Mesothelial cell of epicardium (in vitro differentiated cells): ENCODE results near the gene AP3B2. TPM values are rescaled to one million over a fixed set of nuclear protein-coding genes. Genes with fewer than 3 reads are reported as not detected.

Experiments
- DNase-seq, 2 experiments: peaks; one replicate each; pipeline ENCODE4 v3.0.0; 2021; ENCODE audit warnings: low spot score in 2 of 2; ENCODE audit not compliant: unreplicated experiment in 2 of 2
- H3K27ac Mint-ChIP-seq: 2 replicates; pipeline ENCODE4 v1.8.0; 2021; ENCODE audit warnings: mixed read lengths
- H3K27me3 Mint-ChIP-seq: 2 replicates; pipeline ENCODE4 v1.8.0; 2021; ENCODE audit warnings: low read depth, mixed read lengths
- H3K36me3 Mint-ChIP-seq: 2 replicates; pipeline ENCODE4 v1.8.0; 2021; ENCODE audit warnings: mixed read lengths
- H3K4me1 Mint-ChIP-seq: 2 replicates; pipeline ENCODE4 v1.8.0; 2021; ENCODE audit warnings: mixed read lengths
- H3K4me3 Mint-ChIP-seq: 2 replicates; pipeline ENCODE4 v1.8.0; 2021; ENCODE audit warnings: mild to moderate bottlenecking, moderate library complexity, mixed read lengths
- H3K9me3 Mint-ChIP-seq: 2 replicates; pipeline ENCODE4 v1.8.0; 2021; ENCODE audit warnings: mixed read lengths
- total RNA-seq: library from RNA; stranded (reverse); gene quantifications from 3 replicates; pipeline ENCODE4 v1.2.1, GENCODE V29; 2021
- TF ChIP-seq, protein P1 (sequence below): fragments of 200-600 bp; sonication (generic); IDR thresholded peaks from one replicate; pipeline ENCODE4 v1.5.0; 2021; ENCODE audit warnings: antibody characterized with exemption; ENCODE audit not compliant: unreplicated experiment

AP3B2 gene
- total RNA-seq, 1 donor from 2014 or later, result 1.3 TPM

- H3K27ac Mint-ChIP-seq, result no peak overlapping the region
- H3K4me1 Mint-ChIP-seq, result no peaks in the 10 kb centered on the region
- H3K27me3 Mint-ChIP-seq, result peaks cover 2% of the 10 kb centered on the region
- no peak for DNase-seq
- TF ChIP-seq, protein P1, sequence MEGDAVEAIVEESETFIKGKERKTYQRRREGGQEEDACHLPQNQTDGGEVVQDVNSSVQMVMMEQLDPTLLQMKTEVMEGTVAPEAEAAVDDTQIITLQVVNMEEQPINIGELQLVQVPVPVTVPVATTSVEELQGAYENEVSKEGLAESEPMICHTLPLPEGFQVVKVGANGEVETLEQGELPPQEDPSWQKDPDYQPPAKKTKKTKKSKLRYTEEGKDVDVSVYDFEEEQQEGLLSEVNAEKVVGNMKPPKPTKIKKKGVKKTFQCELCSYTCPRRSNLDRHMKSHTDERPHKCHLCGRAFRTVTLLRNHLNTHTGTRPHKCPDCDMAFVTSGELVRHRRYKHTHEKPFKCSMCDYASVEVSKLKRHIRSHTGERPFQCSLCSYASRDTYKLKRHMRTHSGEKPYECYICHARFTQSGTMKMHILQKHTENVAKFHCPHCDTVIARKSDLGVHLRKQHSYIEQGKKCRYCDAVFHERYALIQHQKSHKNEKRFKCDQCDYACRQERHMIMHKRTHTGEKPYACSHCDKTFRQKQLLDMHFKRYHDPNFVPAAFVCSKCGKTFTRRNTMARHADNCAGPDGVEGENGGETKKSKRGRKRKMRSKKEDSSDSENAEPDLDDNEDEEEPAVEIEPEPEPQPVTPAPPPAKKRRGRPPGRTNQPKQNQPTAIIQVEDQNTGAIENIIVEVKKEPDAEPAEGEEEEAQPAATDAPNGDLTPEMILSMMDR, result no peak
- no peaks in the 10 kb centered on the region for H3K36me3 Mint-ChIP-seq
- H3K4me3 Mint-ChIP-seq, result no peak overlapping the region
- H3K9me3 Mint-ChIP-seq, result no peaks in the 10 kb centered on the region
Measured at GRCh38 chr15:82697735-82698407, 11.8 kb downstream of the AP3B2 start.

DNA sequence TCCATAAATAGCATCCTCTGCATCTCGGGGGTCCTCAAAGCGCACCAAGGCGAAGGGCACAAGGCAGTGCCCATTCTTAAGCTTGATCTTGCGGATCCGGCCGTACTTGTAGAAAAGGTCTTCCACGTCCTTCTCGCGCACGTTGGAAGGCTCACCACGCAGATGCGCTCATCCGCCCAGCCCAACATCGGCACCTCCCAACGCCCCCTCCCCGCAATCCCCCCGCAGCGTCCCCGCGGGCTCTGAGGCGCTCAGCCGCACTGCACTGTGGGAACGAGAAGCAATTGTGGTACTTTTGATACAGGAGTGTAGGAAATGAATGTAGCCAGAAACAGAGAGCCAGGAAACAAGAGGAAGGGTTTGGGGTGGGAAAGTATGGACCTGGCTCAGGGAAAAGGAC is 17.5 kb downstream of the AP3B2 start:
- no peak for DNase-seq
- no peaks in the 10 kb centered on the region for H3K36me3 Mint-ChIP-seq
- TF ChIP-seq, protein P1, result no peak
- H3K27me3 Mint-ChIP-seq, result peaks cover 2% of the 10 kb centered on the region
- no peaks in the 10 kb centered on the region for H3K4me1 Mint-ChIP-seq
- no peak overlapping the region for H3K4me3 Mint-ChIP-seq
- no peaks in the 10 kb centered on the region for H3K9me3 Mint-ChIP-seq
- no peak overlapping the region for H3K27ac Mint-ChIP-seq

- no peaks in the 10 kb centered on the region for H3K4me1 Mint-ChIP-seq
Measured at GRCh38 chr15:82689147-82689546, 20.5 kb downstream of the AP3B2 start.

DNA sequence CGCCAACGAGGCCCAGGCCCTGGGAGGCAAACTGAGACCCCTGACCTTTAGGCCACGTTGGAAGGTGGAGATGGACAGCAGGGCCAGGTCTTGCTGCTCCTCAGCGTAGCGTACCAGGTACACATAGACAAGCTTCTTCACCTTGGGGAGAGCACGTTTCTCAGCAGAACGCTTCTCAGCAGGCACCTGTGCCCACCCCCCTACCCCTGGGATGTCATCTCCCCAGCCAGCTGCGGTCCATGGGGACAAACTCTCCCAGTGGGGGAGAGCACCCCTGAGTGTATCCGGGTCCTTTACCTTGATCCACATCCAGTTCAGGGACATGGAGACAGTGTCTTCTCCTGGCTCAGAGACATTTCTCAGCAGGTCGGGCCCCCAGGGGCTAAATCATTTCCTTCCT is 21.0 kb downstream of the AP3B2 start:
- DNase-seq, result no peak
- H3K27me3 Mint-ChIP-seq, result peaks cover 12% of the 10 kb centered on the region

More at GRCh38 chr15:82689147-82689546, 20.5 kb downstream of the AP3B2 start:
- H3K27ac Mint-ChIP-seq, result no peak overlapping the region
- no peak for DNase-seq
- H3K36me3 Mint-ChIP-seq, result no peaks in the 10 kb centered on the region
- no peak overlapping the region for H3K4me3 Mint-ChIP-seq
- TF ChIP-seq, protein P1, result no peak
- H3K9me3 Mint-ChIP-seq, result no peaks in the 10 kb centered on the region
- H3K27me3 Mint-ChIP-seq, result peaks cover 8% of the 10 kb centered on the region

DNA sequence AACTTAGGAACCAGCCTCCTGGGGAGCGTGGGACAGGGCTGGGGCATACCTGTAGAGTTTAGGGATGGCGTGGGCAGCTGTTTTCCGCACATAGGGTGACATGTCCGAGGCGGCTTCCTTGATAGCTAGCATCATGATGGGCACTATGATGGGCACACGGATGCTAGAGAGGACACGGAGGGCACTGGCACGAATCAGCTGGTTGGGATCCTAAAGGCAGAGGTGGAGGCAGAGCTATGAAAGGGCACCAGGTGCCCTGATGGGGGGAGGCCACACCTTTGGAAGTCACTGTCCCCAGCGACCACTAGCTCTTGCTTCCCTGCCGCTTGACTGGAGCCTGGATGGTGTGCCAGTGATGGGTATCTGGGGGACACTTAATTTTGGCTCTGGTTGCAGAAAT is 28.3 kb downstream of the AP3B2 start:
- Mint-ChIP-seq H3K27ac (no peak overlapping the region), H3K9me3 (no peaks in the 10 kb centered on the region), H3K4me1 (peaks cover 13% of the 10 kb centered on the region), H3K27me3 (peaks cover 79% of the 10 kb centered on the region), H3K36me3 (no peaks in the 10 kb centered on the region), H3K4me3 (peak overlapping the region; percentile 87)
- TF ChIP-seq, protein P1, result no peak
- no peak for DNase-seq

More for the DNA sequence above, 21.0 kb downstream of the AP3B2 start:
- TF ChIP-seq, protein P1, result no peak
- Mint-ChIP-seq H3K4me1 (no peaks in the 10 kb centered on the region), H3K4me3 (no peak overlapping the region), H3K9me3 (no peaks in the 10 kb centered on the region), H3K27ac (no peak overlapping the region), H3K36me3 (no peaks in the 10 kb centered on the region)
